K562 (cell line): ENCODE results near the gene ARF1. TPM values are rescaled to one million over a fixed set of nuclear protein-coding genes. Genes with fewer than 3 reads are reported as not detected.

Source experiments
- ATAC-seq: fragments of 200-7000 bp; cut with Tn5 transposase; 3 replicates; pipeline ENCODE4 v1.9.1; 2020; ENCODE audit warnings: moderate library complexity
- BruUV-seq: library from RNA; stranded (reverse); fragments of 400-500 nt; replicated peaks from 2 replicates; lab custom pipeline; 2021; lab: Mats Ljungman, UMichigan
- CTCF ChIA-PET: fragments of 300-600 bp; formaldehyde crosslinking; extraction: SDS; loops from one replicate; lab custom pipeline; 2021; ENCODE audit warnings: low intra/inter-chr PET ratio; lab: Yijun Ruan, JAX
- POLR2A ChIA-PET: fragments of 300-600, 350-650 bp; sonication (Branson Sonifier 250); formaldehyde crosslinking; extraction: SDS; loops from one replicate; lab custom pipeline; 2021; ENCODE audit warnings: antibody characterized with exemption, inconsistent platforms; lab: Yijun Ruan, JAX
- DNase-seq, 4 experiments: peaks; one replicate each; pipeline versions ENCODE4 v3.0.0 to v3.0.0-alpha.2; 2011 to 2018; ENCODE audit warnings: low spot score in 3 of 4, mixed read lengths in 3 of 4; ENCODE audit errors: extremely low read depth in 1 of 4
- FAIRE-seq: peaks from 2 replicates; lab custom pipeline; 2011; peaks lifted over from hg19 to GRCh38; lab: Jason Lieb, UNC
- H2AFZ ChIP-seq: 2 replicates; pipeline ENCODE4 v1.6.0; 2011; ENCODE audit warnings: low read depth, low read length, control low read depth, inconsistent platforms
- H3K27ac ChIP-seq: fragments of 200-600 bp; 3 replicates; pipeline ENCODE4 v1.8.0; 2011; ENCODE audit warnings: low read depth, mild to moderate bottlenecking, control low read depth, inconsistent platforms, low read length, moderate library complexity, mixed read lengths; ENCODE audit errors: extremely low read depth
- H3K27me3 ChIP-seq, 2 experiments: fragments of 300-600 bp in 1 of 2; 2 replicates in 1 of 2; 3 replicates in 1 of 2; pipeline versions ENCODE4 v1.6.0 to v1.8.0; 2011; ENCODE audit warnings: inconsistent platforms in 2 of 2, low read length in 2 of 2, mild to moderate bottlenecking in 1 of 2, mixed read lengths in 1 of 2, moderate library complexity in 1 of 2; ENCODE audit not compliant: control insufficient read depth in 2 of 2, insufficient read depth in 2 of 2
- H3K36me3 ChIP-seq: fragments of 300-600 bp; 3 replicates; pipeline ENCODE4 v1.8.0; 2011; ENCODE audit warnings: mild to moderate bottlenecking, low read length, inconsistent platforms; ENCODE audit not compliant: control insufficient read depth, insufficient read depth
- H3K4me1 ChIP-seq, 2 experiments: fragments of 200-600 bp in 1 of 2; replicated peaks in 1 of 2; 2 replicates in 1 of 2; 3 replicates in 1 of 2; pipeline versions ENCODE4 v1.5.1 to v1.8.0; 2011; ENCODE audit warnings: inconsistent platforms in 2 of 2, low read length in 2 of 2, mild to moderate bottlenecking in 1 of 2, mixed read lengths in 1 of 2, moderate library complexity in 1 of 2; ENCODE audit not compliant: control insufficient read depth in 2 of 2, insufficient read depth in 2 of 2
- H3K4me2 ChIP-seq: 2 replicates; pipeline ENCODE4 v1.6.1; 2011; ENCODE audit warnings: low read length, control low read depth, inconsistent platforms, mixed read lengths; ENCODE audit not compliant: insufficient read depth
- H3K4me3 ChIP-seq: fragments of 200-600 bp; sonication (generic), shearing (Covaris generic); 2 replicates; pipeline ENCODE4 v1.5.1; 2016; ENCODE audit warnings: control low read depth, inconsistent platforms
- H3K79me2 ChIP-seq: fragments of 200-600 bp; 3 replicates; pipeline ENCODE4 v1.8.0; 2011; ENCODE audit warnings: low read length, inconsistent platforms; ENCODE audit not compliant: control insufficient read depth, insufficient read depth
- H3K9ac ChIP-seq, 2 experiments: 2 replicates each; pipeline versions ENCODE4 v1.6.0 to v1.6.1; 2011; ENCODE audit warnings: low read depth in 2 of 2, low read length in 2 of 2, control low read depth in 1 of 2, inconsistent platforms in 1 of 2, mild to moderate bottlenecking in 1 of 2, mixed read lengths in 1 of 2; ENCODE audit not compliant: insufficient read depth in 1 of 2
- H3K9me1 ChIP-seq: one replicate; pipeline ENCODE4 v1.6.0; 2011; ENCODE audit warnings: inconsistent platforms, mild to moderate bottlenecking, low read length, moderate library complexity; ENCODE audit not compliant: control insufficient read depth, insufficient read depth
- H3K9me3 ChIP-seq: replicated peaks from 2 replicates; pipeline ENCODE4 v1.5.1; 2011; ENCODE audit warnings: low read depth, low read length, inconsistent platforms; ENCODE audit not compliant: control insufficient read depth, insufficient read depth
- H4K20me1 ChIP-seq: replicated peaks from 2 replicates; pipeline ENCODE4 v1.6.1; 2011; ENCODE audit warnings: low read length, inconsistent platforms, mixed read lengths; ENCODE audit not compliant: control insufficient read depth, insufficient read depth
- BRCA1 ChIP-seq, 2 experiments: fragments of 450-650 bp in 1 of 2; sonication (generic) in 1 of 2; formaldehyde crosslinking in 1 of 2; IDR thresholded peaks; 2 replicates each; pipeline versions ENCODE4 v1.5.0 to v1.6.1; 2017 to 2020; ENCODE audit warnings: mild to moderate bottlenecking in 1 of 2, missing genetic modification reagents in 1 of 2
- CEBPG ChIP-seq, 3 experiments: fragments of 200-800 bp in 1 of 3; sonication (Bioruptor generic) in 1 of 3; sonication (generic) in 1 of 3; formaldehyde crosslinking in 1 of 3; IDR thresholded peaks in 2 of 3; conservative IDR thresholded peaks in 1 of 3; 2 replicates each; pipeline versions ENCODE4 v1.6.1 to v1.8.0; 2016 to 2022; ENCODE audit warnings: missing compliant biosample characterization in 2 of 3, missing genetic modification characterization in 2 of 3, mild to moderate bottlenecking in 1 of 3, missing genetic modification reagents in 1 of 3
- EGR1 ChIP-seq: fragments of 450-650 bp; conservative IDR thresholded peaks from 2 replicates; pipeline ENCODE4 v1.6.1; 2017; ENCODE audit warnings: mild to moderate bottlenecking
- ERF ChIP-seq: fragments of 450-650 bp; formaldehyde crosslinking; IDR thresholded peaks from 2 replicates; pipeline ENCODE4 v1.4.0; 2020; ENCODE audit warnings: mild to moderate bottlenecking, mixed read lengths
- ETV5 ChIP-seq: sonication (generic); formaldehyde crosslinking; IDR thresholded peaks from 2 replicates; pipeline ENCODE4 v1.4.0; 2020; ENCODE audit warnings: low read depth, mild to moderate bottlenecking, missing genetic modification reagents
- MLX ChIP-seq, 2 experiments: fragments of 450-650 bp in 1 of 2; sonication (generic) in 1 of 2; formaldehyde crosslinking; conservative IDR thresholded peaks; 2 replicates each; pipeline versions ENCODE4 v1.4.0 to v1.8.1; 2020 to 2022; ENCODE audit warnings: mild to moderate bottlenecking in 1 of 2, missing genetic modification reagents in 1 of 2
- POLR3G ChIP-seq: IDR thresholded peaks from 2 replicates; pipeline ENCODE4 v1.6.1; 2011; ENCODE audit not compliant: insufficient read length, insufficient replicate concordance; ENCODE audit errors: extremely low read depth
- RBM14 ChIP-seq: fragments of 200-400 bp; formaldehyde crosslinking; IDR thresholded peaks from 2 replicates; pipeline ENCODE4 v1.6.1; 2018; ENCODE audit warnings: low read depth, mild to moderate bottlenecking, low read length, moderate library complexity, borderline replicate concordance; ENCODE audit not compliant: insufficient read depth
- RBM22 ChIP-seq: fragments of 200-400 bp; formaldehyde crosslinking; IDR thresholded peaks from 2 replicates; pipeline ENCODE4 v1.6.1; 2018; ENCODE audit warnings: low read length, low read depth; ENCODE audit not compliant: poor library complexity, severe bottlenecking
- ZBTB7A ChIP-seq: IDR thresholded peaks from 2 replicates; pipeline ENCODE4 v1.6.1; 2011; ENCODE audit warnings: low read depth, mild to moderate bottlenecking, low read length, moderate library complexity, borderline replicate concordance; ENCODE audit not compliant: control insufficient read depth
- ZNF263 ChIP-seq: sonication (generic); formaldehyde crosslinking; IDR thresholded peaks from 2 replicates; pipeline ENCODE4 v1.8.0; 2022; ENCODE audit warnings: mild to moderate bottlenecking, missing genetic modification reagents, borderline replicate concordance
- ZNF282 ChIP-seq: sonication (generic); formaldehyde crosslinking; IDR thresholded peaks from 2 replicates; pipeline ENCODE4 v1.8.1; 2023; ENCODE audit warnings: missing genetic modification reagents
- WGBS: fragments of 100-300 bp; shearing (Covaris generic); methylation state at CpG from one replicate; pipeline ENCODE4 v1.1.6; 2016; ENCODE audit warnings: low coverage, mixed read lengths; ENCODE audit not compliant: insufficient coverage; ENCODE audit errors: missing lambda C conversion rate; 5-methylcytosine and 5-hydroxymethylcytosine counted together
- in situ Hi-C: fragments of 300-500 bp; cut with MboI; formaldehyde crosslinking; loops from 4 replicates; pipeline ENCODE4 v1.15.0; 2018; ENCODE audit warnings: inconsistent platforms, mixed read lengths
- intact Hi-C: fragments of 100-400 bp; cut with micrococcal nuclease; formaldehyde crosslinking; loops from 2 replicates; pipeline ENCODE4 v1.14.2; 2022
- polyA plus RNA-seq, 8 experiments: library from polyadenylated mRNA; depleted of rRNA in 4 of 8; stranded (reverse) in 5 of 8; unstranded in 3 of 8; fragments of >200 nt; fragmentation: Nextera tagmentation in 2 of 8; fragmentation: Illumina TruSeq in 1 of 8; extraction: Ambion mirVana in 2 of 8; extraction: Trizol in 1 of 8; gene quantifications; 2 replicates each; pipeline versions ENCODE4 v1.2.1 to v1.2.3, GENCODE V29; 2011 to 2014; ENCODE audit warnings: inconsistent platforms in 1 of 8, missing spikeins in 1 of 8
- total RNA-seq, 7 experiments: library from RNA; depleted of rRNA in 6 of 7; stranded (reverse); fragments of >200 nt in 6 of 7; fragmentation: Illumina TruSeq in 2 of 7; extraction: Trizol in 2 of 7; gene quantifications; 2 replicates each; pipeline versions ENCODE4 v1.2.1 to v1.2.3, GENCODE V29; 2011 to 2021; ENCODE audit warnings: low replicate concordance in 1 of 7
- TF ChIP-seq, protein P1 (sequence below): sonication (generic); formaldehyde crosslinking; IDR thresholded peaks from 2 replicates; pipeline ENCODE4 v1.8.0; 2022; ENCODE audit warnings: mild to moderate bottlenecking, missing genetic modification reagents

ARF1 gene
- total and polyA plus RNA-seq, 9 of the 15 experiments (the other 6 are each of a cell fraction or from before 2014, with no cell fraction given), result 69.8 to 593 (median 325) TPM

DNA sequence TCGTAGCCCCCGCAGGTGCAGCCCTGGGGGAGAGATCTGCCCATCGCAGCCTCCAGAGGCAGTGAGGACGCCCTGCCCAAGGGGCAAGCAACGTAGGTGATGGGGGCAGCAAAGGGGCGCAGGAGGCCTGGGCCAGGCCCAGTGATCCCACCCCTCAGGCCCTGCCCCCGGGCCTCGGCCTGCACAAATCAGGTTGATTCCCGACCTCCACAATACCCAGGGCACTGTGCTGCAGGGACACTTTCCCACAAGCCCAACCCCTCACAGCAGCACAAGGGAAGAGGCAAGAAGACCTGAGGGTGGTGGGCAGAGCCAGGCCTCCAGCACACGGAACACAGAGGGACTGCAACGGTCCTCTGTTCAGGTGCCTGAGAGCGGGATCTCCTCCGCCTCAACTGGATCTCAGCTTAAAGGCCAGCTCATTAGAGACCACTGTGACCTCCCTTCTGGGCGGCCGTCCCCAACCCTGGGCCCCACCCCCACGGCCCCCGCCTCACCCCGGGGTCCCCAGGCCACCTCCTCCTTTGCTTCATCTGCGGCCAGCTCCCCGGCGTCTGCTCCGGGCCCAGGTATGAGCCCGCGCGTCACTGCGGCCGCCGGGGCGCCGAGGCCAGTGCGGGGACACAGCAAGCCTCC is 812 bp upstream of the ARF1 start (continued):
- no peak for TF ChIP-seq BRCA1 (IDR thresholded peaks at IDR 0.05)
- peak; percentile 91; the same call in 1 of the 2 replicates for TF ChIP-seq BRCA1 (CRISPR knock-in tag; IDR thresholded peaks at IDR 0.05)
- TF ChIP-seq, all 486 proteins: peak for 19

- Histone ChIP-seq H3K27ac (peak overlapping the region; percentile 98), H3K9me1 (peaks cover 36% of the 10 kb centered on the region), H3K36me3 (peaks cover 47% of the 10 kb centered on the region), H3K4me2 (peak overlapping the region; percentile 100), H3K4me3 (peak overlapping the region; percentile 96), H3K79me2 (peaks cover 76% of the 10 kb centered on the region), H3K27me3 (no peaks in the 10 kb centered on the region), H4K20me1 (peaks cover 57% of the 10 kb centered on the region), H3K9ac (peak overlapping the region; percentile 99 to 100), H2AFZ (no peak overlapping the region; the same call in 1 of the 2 replicates), H3K4me1 (peaks cover 42 to 60% of the 10 kb centered on the region in 2 experiments; a peak in 4 of 5 replicates), H3K9me3 (no peaks in the 10 kb centered on the region)
- no TSS peak for BruUV-seq
- peak; percentile 75 for FAIRE-seq
- ATAC-seq, result peak; percentile 8
- ChIA-PET POLR2A (interaction anchor here (0.6 to 4.3 kb wide), 28 partner anchors 9 to 1172 kb away, joined by 3 to 36 read pairs (median 4); partner anchors contain the start of gene MRPL55), CTCF (interaction anchor here (0.6 to 1.0 kb wide), 3 partner anchors 20 to 1697 kb away, joined by 3 to 4 read pairs (median 3); partner anchors contain the start of genes C1orf35 and GUK1)
- intact Hi-C loops, result no loop called here
- peak; percentile 59 to 89 (median 74) for DNase-seq
- in situ Hi-C loops, result no loop called here
- under 1% methylated on average over 58 of the region's 79 CpGs for WGBS
- TF ChIP-seq EGR1 (0 out of 2 replicates have a peak, but pooled peaks have one; percentile 3), RBM14 (0 out of 2 replicates have a peak, but pooled peaks have one; percentile 79), POLR3G (no peak), ERF (CRISPR knock-in tag) (0 out of 2 replicates have a peak, but pooled peaks have one; percentile 73), ZNF263 (CRISPR knock-in tag) (peak; percentile 12; the same call in 1 of the 2 replicates), RBM22 (peak; percentile 80), CEBPG (CRISPR knock-in tag; IDR thresholded peaks at IDR 0.05) (peak; percentile 49), CEBPG (tag; conservative IDR thresholded peaks at IDR 0.05 in 1 of 2, IDR thresholded peaks at IDR 0.05 in 1 of 2) (no peak), ZBTB7A (peak; percentile 43; the same call in 1 of the 2 replicates), MLX (CRISPR knock-in tag; conservative IDR thresholded peaks at IDR 0.05) (peak; percentile 21 to 49; a peak in 1 of 4 replicates), ETV5 (CRISPR knock-in tag) (0 out of 2 replicates have a peak, but pooled peaks have one; percentile 18), ZNF282 (CRISPR knock-in tag) (0 out of 2 replicates have a peak, but pooled peaks have one; percentile 13)
- TF ChIP-seq, protein P1, sequence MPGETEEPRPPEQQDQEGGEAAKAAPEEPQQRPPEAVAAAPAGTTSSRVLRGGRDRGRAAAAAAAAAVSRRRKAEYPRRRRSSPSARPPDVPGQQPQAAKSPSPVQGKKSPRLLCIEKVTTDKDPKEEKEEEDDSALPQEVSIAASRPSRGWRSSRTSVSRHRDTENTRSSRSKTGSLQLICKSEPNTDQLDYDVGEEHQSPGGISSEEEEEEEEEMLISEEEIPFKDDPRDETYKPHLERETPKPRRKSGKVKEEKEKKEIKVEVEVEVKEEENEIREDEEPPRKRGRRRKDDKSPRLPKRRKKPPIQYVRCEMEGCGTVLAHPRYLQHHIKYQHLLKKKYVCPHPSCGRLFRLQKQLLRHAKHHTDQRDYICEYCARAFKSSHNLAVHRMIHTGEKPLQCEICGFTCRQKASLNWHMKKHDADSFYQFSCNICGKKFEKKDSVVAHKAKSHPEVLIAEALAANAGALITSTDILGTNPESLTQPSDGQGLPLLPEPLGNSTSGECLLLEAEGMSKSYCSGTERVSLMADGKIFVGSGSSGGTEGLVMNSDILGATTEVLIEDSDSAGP (CRISPR knock-in tag), result peak; percentile 26; the same call in 1 of the 2 replicates
These were observed 686 bp downstream of the ARF1 start for GRCh38 chr1:228082918-228083870.
